Esophagus squamous epithelium (tissue), 4 donors: ENCODE measurements around the gene SUMO3.

Source experiments
- POLR2A ChIP-seq, 4 donors: fragments of 450-650 bp; IDR thresholded peaks; one replicate each; pipeline ENCODE4 v1.6.1; 2017; ENCODE audit warnings: antibody characterized with exemption in 4 of 4, mild to moderate bottlenecking in 4 of 4, moderate library complexity in 3 of 4
- TF ChIP-seq, protein P1 (sequence below), 6 experiments: fragments of 450-650 bp in 4 of 6; fragments of 200-600 bp in 2 of 6; sonication (generic) in 2 of 6; IDR thresholded peaks; one replicate each; pipeline ENCODE4 v1.5.1; 2016 to 2019; ENCODE audit warnings: antibody characterized with exemption in 6 of 6, mild to moderate bottlenecking in 4 of 6, moderate library complexity in 4 of 6

- TF ChIP-seq, protein P1, sequence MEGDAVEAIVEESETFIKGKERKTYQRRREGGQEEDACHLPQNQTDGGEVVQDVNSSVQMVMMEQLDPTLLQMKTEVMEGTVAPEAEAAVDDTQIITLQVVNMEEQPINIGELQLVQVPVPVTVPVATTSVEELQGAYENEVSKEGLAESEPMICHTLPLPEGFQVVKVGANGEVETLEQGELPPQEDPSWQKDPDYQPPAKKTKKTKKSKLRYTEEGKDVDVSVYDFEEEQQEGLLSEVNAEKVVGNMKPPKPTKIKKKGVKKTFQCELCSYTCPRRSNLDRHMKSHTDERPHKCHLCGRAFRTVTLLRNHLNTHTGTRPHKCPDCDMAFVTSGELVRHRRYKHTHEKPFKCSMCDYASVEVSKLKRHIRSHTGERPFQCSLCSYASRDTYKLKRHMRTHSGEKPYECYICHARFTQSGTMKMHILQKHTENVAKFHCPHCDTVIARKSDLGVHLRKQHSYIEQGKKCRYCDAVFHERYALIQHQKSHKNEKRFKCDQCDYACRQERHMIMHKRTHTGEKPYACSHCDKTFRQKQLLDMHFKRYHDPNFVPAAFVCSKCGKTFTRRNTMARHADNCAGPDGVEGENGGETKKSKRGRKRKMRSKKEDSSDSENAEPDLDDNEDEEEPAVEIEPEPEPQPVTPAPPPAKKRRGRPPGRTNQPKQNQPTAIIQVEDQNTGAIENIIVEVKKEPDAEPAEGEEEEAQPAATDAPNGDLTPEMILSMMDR (IDR thresholded peaks at IDR 0.05), result no peak
- no peak for TF ChIP-seq POLR2A (IDR thresholded peaks at IDR 0.05)
Observed at GRCh38 chr21:44780137-44780502, 37.7 kb downstream of the SUMO3 start.
